Suprapubic skin (tissue), 4 donors: Measurements from ENCODE around the gene TAC3.

Experiments
- CTCF ChIP-seq, 2 donors: fragments of 200-600 bp in 1 of 2; fragments of 450-650 bp in 1 of 2; sonication (generic) in 1 of 2; IDR thresholded peaks; one replicate each; pipeline ENCODE4 v1.5.1; 2016 to 2019; ENCODE audit warnings: antibody characterized with exemption in 2 of 2, mild to moderate bottlenecking in 1 of 2, moderate library complexity in 1 of 2
- EP300 ChIP-seq: sonication (generic); formaldehyde crosslinking; IDR thresholded peaks from one replicate; pipeline ENCODE4 v1.6.1; 2017; ENCODE audit warnings: antibody characterized with exemption
- POLR2A ChIP-seq, 2 donors: fragments of 450-650 bp; IDR thresholded peaks; one replicate each; pipeline ENCODE4 v1.6.1; 2017; ENCODE audit warnings: antibody characterized with exemption in 2 of 2, mild to moderate bottlenecking in 2 of 2, moderate library complexity in 2 of 2
- POLR2AphosphoS5 ChIP-seq, 3 donors: sonication (generic); formaldehyde crosslinking; IDR thresholded peaks; one replicate each; pipeline ENCODE4 v1.6.1; 2017; ENCODE audit warnings: antibody characterized with exemption in 3 of 3

- TF ChIP-seq POLR2A (IDR thresholded peaks at IDR 0.05) = no peak
- no peak for TF ChIP-seq EP300
- TF ChIP-seq CTCF (IDR thresholded peaks at IDR 0.05) = no peak
- TF ChIP-seq POLR2AphosphoS5 (IDR thresholded peaks at IDR 0.05) = no peak
These were observed 32.8 kb upstream of the TAC3 start for GRCh38 chr12:57049119-57049446.
